GDM1 (cell line): ENCODE results near the gene SPATA31A7.
"Not testable (repeated sequence)": the region's sequence is repeated elsewhere in the genome, so short reads cannot be mapped to it uniquely, and the experiment has no call there.

Source experiments
- DNase-seq: peaks from one replicate; lab custom pipeline; 2025; lab: John Stamatoyannopoulos, UW

SPATA31A7 gene

DNA sequence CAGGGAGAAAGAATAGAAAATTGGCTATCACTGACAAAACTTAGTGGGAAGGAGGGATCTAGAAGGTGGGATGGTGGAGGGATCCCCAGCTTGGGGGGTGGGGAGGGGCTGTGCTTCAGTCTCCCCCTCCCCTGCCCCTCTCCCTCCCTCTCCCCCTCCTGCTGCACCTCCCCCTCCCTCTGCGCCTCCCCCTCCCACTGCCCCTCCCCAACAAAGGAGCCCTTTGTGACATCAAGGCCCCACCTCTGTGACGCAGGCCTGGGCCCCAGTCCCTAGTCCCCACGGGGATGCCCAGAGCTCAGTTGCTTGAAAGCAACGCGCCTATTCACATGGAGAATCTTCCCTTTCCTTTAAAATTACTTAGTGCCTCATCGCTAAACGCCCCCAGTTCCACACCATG, at the start of gene SPATA31A7:
Gene SPATA31A7 (plus strand): TSS at position 301 of the 400 bp plus-strand sequence. CDS start 29 bp downstream, at position 330.
- DNase-seq = not testable (repeated sequence)

DNA sequence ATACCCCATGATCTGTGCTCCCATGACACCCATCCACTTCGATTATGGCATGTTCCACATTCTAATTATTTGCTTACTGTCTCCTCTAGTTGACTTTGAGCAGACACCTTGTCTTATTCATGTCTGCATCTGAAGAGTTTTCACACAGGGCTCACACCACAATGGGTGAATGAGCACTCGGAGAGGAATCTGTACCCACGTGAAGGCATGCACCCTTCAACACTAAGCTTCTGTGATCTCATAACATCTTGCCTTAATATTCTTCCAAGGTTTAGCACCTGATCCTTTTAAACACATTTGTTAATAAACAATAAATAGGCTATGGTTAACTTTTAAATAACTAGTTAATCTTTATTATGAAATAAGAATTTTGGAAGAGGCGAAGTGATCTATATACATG, 36.6 kb downstream of the SPATA31A7 start:
- DNase-seq = not testable (repeated sequence)
